Measurements from ENCODE around the gene PPP3R1.

Gene PPP3R1

GRCh38 chr2:68252400-68253218, at the start of gene PPP3R1:
PPP3R1 (minus strand) TSS chr2:68252532; CDS start chr2:68252127, 405 bp downstream.
- H3K4me3 ChIP-seq = peak within 1 kb of the TSS; percentile 58
- H3K27me3 ChIP-seq (ENCODE audit: low read depth) = no peaks in the 10 kb centered on the region
- peaks cover 44% of the 10 kb centered on the region for H3K4me1 ChIP-seq
- DNase-seq (ENCODE audit: low spot score in 2 of 2) = peak; percentile 86 to 96
- H3K36me3 ChIP-seq (replicated peaks) = peaks cover 8% of the 10 kb centered on the region
- in situ Hi-C loops (cut with MboI; ENCODE audit: low sequenced_read_pairs) = no loop called here
- no peaks in the 10 kb centered on the region for H3K9me3 ChIP-seq

GRCh38 chr2:68295516-68295915, 43.2 kb upstream of the PPP3R1 start:
- DNase-seq (ENCODE audit: low spot score in 2 of 2) = no peak
- no peak overlapping the region for H3K4me3 ChIP-seq
- H3K36me3 ChIP-seq (replicated peaks) = no peaks in the 10 kb centered on the region
- no peaks in the 10 kb centered on the region for H3K9me3 ChIP-seq
- H3K4me1 ChIP-seq = no peaks in the 10 kb centered on the region
- in situ Hi-C loops (cut with MboI; ENCODE audit: low sequenced_read_pairs) = loop anchor here (10.0 to 25.0 kb wide), 2 partner anchors 108 to 171 kb away; no protein-coding TSS in a partner anchor
- H3K27me3 ChIP-seq (ENCODE audit: low read depth) = no peaks in the 10 kb centered on the region

GRCh38 chr2:68294913-68295312, 42.6 kb upstream of the PPP3R1 start:
- no peaks in the 10 kb centered on the region for H3K36me3 ChIP-seq (replicated peaks)
- in situ Hi-C loops (cut with MboI; ENCODE audit: low sequenced_read_pairs) = loop anchor here (10.0 to 25.0 kb wide), 2 partner anchors 108 to 170 kb away; no protein-coding TSS in a partner anchor
- H3K4me1 ChIP-seq = no peaks in the 10 kb centered on the region
- H3K9me3 ChIP-seq = no peaks in the 10 kb centered on the region
- no peaks in the 10 kb centered on the region for H3K27me3 ChIP-seq (ENCODE audit: low read depth)
- H3K4me3 ChIP-seq = no peak overlapping the region
- DNase-seq (ENCODE audit: low spot score in 2 of 2) = no peak

GRCh38 chr2:68294187-68294586, 41.9 kb upstream of the PPP3R1 start:
- H3K4me3 ChIP-seq = no peak overlapping the region
- H3K27me3 ChIP-seq (ENCODE audit: low read depth) = no peaks in the 10 kb centered on the region
- H3K9me3 ChIP-seq = no peaks in the 10 kb centered on the region
- no peaks in the 10 kb centered on the region for H3K36me3 ChIP-seq (replicated peaks)
- H3K4me1 ChIP-seq = no peaks in the 10 kb centered on the region; the same call in 1 of the 2 replicates
- DNase-seq (ENCODE audit: low spot score in 2 of 2) = no peak
- in situ Hi-C loops (cut with MboI; ENCODE audit: low sequenced_read_pairs) = loop anchor here (10.0 to 25.0 kb wide), 2 partner anchors 107 to 169 kb away; no protein-coding TSS in a partner anchor

- Histone ChIP-seq H3K4me3 (no peak overlapping the region), H3K27me3 (ENCODE audit: low read depth) (no peaks in the 10 kb centered on the region), H3K36me3 (replicated peaks) (no peaks in the 10 kb centered on the region), H3K9me3 (no peaks in the 10 kb centered on the region), H3K4me1 (no peaks in the 10 kb centered on the region; the same call in 1 of the 2 replicates)
- DNase-seq (ENCODE audit: low spot score in 2 of 2) = no peak
- in situ Hi-C loops (cut with MboI; ENCODE audit: low sequenced_read_pairs) = loop anchor here (10.0 to 25.0 kb wide), 2 partner anchors 106 to 169 kb away; no protein-coding TSS in a partner anchor
Measured at GRCh38 chr2:68293755-68294154, 41.4 kb upstream of the PPP3R1 start.

- in situ Hi-C loops (cut with MboI; ENCODE audit: low sequenced_read_pairs) = loop anchor here (10.0 to 25.0 kb wide), 2 partner anchors 106 to 168 kb away; no protein-coding TSS in a partner anchor
Measured at GRCh38 chr2:68293024-68293423, 40.7 kb upstream of the PPP3R1 start.

GRCh38 chr2:68292108-68292710, 39.9 kb upstream of the PPP3R1 start:
- peak; percentile 32 to 37 for DNase-seq (ENCODE audit: low spot score in 2 of 2)
- in situ Hi-C loops (cut with MboI; ENCODE audit: low sequenced_read_pairs) = loop anchor here (10.0 to 25.0 kb wide), 2 partner anchors 105 to 167 kb away; no protein-coding TSS in a partner anchor
- Histone ChIP-seq H3K9me3 (no peaks in the 10 kb centered on the region), H3K36me3 (replicated peaks) (no peaks in the 10 kb centered on the region), H3K4me1 (no peaks in the 10 kb centered on the region; the same call in 1 of the 2 replicates), H3K27me3 (ENCODE audit: low read depth) (no peaks in the 10 kb centered on the region), H3K4me3 (no peak overlapping the region)

More at GRCh38 chr2:68293024-68293423, 40.7 kb upstream of the PPP3R1 start:
- Histone ChIP-seq H3K4me1 (no peaks in the 10 kb centered on the region; the same call in 1 of the 2 replicates), H3K27me3 (ENCODE audit: low read depth) (no peaks in the 10 kb centered on the region), H3K36me3 (replicated peaks) (no peaks in the 10 kb centered on the region), H3K4me3 (no peak overlapping the region), H3K9me3 (no peaks in the 10 kb centered on the region)
- DNase-seq (ENCODE audit: low spot score in 2 of 2) = no peak

GRCh38 chr2:68291314-68291713, 39.0 kb upstream of the PPP3R1 start:
- H3K9me3 ChIP-seq = no peaks in the 10 kb centered on the region
- H3K36me3 ChIP-seq (replicated peaks) = no peaks in the 10 kb centered on the region
- no peak overlapping the region for H3K4me3 ChIP-seq
- H3K27me3 ChIP-seq (ENCODE audit: low read depth) = no peaks in the 10 kb centered on the region
- H3K4me1 ChIP-seq = no peaks in the 10 kb centered on the region; the same call in 1 of the 2 replicates
- no peak for DNase-seq (ENCODE audit: low spot score in 2 of 2)
- in situ Hi-C loops (cut with MboI; ENCODE audit: low sequenced_read_pairs) = loop anchor here (10.0 to 25.0 kb wide), 2 partner anchors 104 to 167 kb away; no protein-coding TSS in a partner anchor

GRCh38 chr2:68290901-68291300, 38.6 kb upstream of the PPP3R1 start:
- Histone ChIP-seq H3K4me3 (no peak overlapping the region), H3K27me3 (ENCODE audit: low read depth) (no peaks in the 10 kb centered on the region; the same call in 1 of the 2 replicates), H3K4me1 (no peaks in the 10 kb centered on the region; the same call in 1 of the 2 replicates), H3K9me3 (no peaks in the 10 kb centered on the region), H3K36me3 (replicated peaks) (no peaks in the 10 kb centered on the region)
- no peak for DNase-seq (ENCODE audit: low spot score in 2 of 2)
- in situ Hi-C loops (cut with MboI; ENCODE audit: low sequenced_read_pairs) = loop anchor here (10.0 to 25.0 kb wide), 2 partner anchors 104 to 166 kb away; no protein-coding TSS in a partner anchor

GRCh38 chr2:68287580-68288441, 35.5 kb upstream of the PPP3R1 start:
- DNase-seq (ENCODE audit: low spot score in 2 of 2) = no peak
- no peaks in the 10 kb centered on the region for H3K9me3 ChIP-seq
- no peaks in the 10 kb centered on the region; the same call in 1 of the 2 replicates for H3K4me1 ChIP-seq
- no peaks in the 10 kb centered on the region for H3K36me3 ChIP-seq (replicated peaks)
- H3K4me3 ChIP-seq = no peak overlapping the region
- peaks cover 3% of the 10 kb centered on the region for H3K27me3 ChIP-seq (ENCODE audit: low read depth)
- in situ Hi-C loops (cut with MboI; ENCODE audit: low sequenced_read_pairs) = loop anchor here (25.0 kb wide), 1 partner anchor 101 kb away; no protein-coding TSS in a partner anchor

- no peaks in the 10 kb centered on the region; the same call in 1 of the 2 replicates for H3K4me1 ChIP-seq
- no peak overlapping the region for H3K4me3 ChIP-seq
- DNase-seq (ENCODE audit: low spot score in 2 of 2) = no peak
- peaks cover 3% of the 10 kb centered on the region for H3K27me3 ChIP-seq (ENCODE audit: low read depth)
- in situ Hi-C loops (cut with MboI; ENCODE audit: low sequenced_read_pairs) = loop anchor here (25.0 kb wide), 1 partner anchor 98 kb away; no protein-coding TSS in a partner anchor
- no peaks in the 10 kb centered on the region for H3K36me3 ChIP-seq (replicated peaks)
- no peaks in the 10 kb centered on the region for H3K9me3 ChIP-seq
Measured at GRCh38 chr2:68284896-68285295, 32.6 kb upstream of the PPP3R1 start.

GRCh38 chr2:68283419-68283812, 31.1 kb upstream of the PPP3R1 start:
- peaks cover 3% of the 10 kb centered on the region for H3K27me3 ChIP-seq (ENCODE audit: low read depth)
- H3K9me3 ChIP-seq = no peaks in the 10 kb centered on the region
- H3K4me3 ChIP-seq = no peak overlapping the region
- no peak for DNase-seq (ENCODE audit: low spot score in 2 of 2)
- in situ Hi-C loops (cut with MboI; ENCODE audit: low sequenced_read_pairs) = loop anchor here (25.0 kb wide), 1 partner anchor 96 kb away; no protein-coding TSS in a partner anchor
- no peaks in the 10 kb centered on the region; the same call in 1 of the 2 replicates for H3K4me1 ChIP-seq
- no peaks in the 10 kb centered on the region for H3K36me3 ChIP-seq (replicated peaks)
